IMR-90 (cell line): Measurements from ENCODE around the gene FMN1. TPM values are rescaled to one million over a fixed set of nuclear protein-coding genes. Genes with fewer than 3 reads are reported as not detected.

ENCODE experiments used
- ATAC-seq: fragments of 200-7000 bp; cut with Tn5 transposase; 2 replicates; pipeline ENCODE4 v1.9.1; 2020; ENCODE audit warnings: low read depth, mild to moderate bottlenecking, moderate library complexity
- BruUV-seq: library from RNA; stranded (reverse); fragments of 400-500 nt; replicated peaks from 2 replicates; lab custom pipeline; 2021; lab: Mats Ljungman, UMichigan
- CTCF ChIA-PET: fragments of 300-600 bp; formaldehyde crosslinking; extraction: SDS; loops from one replicate; lab custom pipeline; 2021; ENCODE audit warnings: antibody characterized with exemption; lab: Yijun Ruan, JAX
- POLR2A ChIA-PET: fragments of 300-600 bp; sonication (Branson Sonifier 250); formaldehyde crosslinking; loops from one replicate; lab custom pipeline; 2022; ENCODE audit warnings: antibody characterized with exemption; ENCODE audit not compliant: unreplicated experiment; lab: Charles Lee
- DNase-seq: peaks from one replicate; pipeline ENCODE4 v3.0.0; 2013
- H2AFZ ChIP-seq: replicated peaks from 2 replicates; pipeline ENCODE3; 2013; ENCODE audit warnings: low read length, mild to moderate bottlenecking; ENCODE audit not compliant: poor library complexity
- H2AK5ac ChIP-seq: 2 replicates; pipeline ENCODE4 v1.6.1; 2013; ENCODE audit warnings: low read depth, low read length, inconsistent platforms
- H2AK9ac ChIP-seq: replicated peaks from 2 replicates; pipeline ENCODE3; 2013; ENCODE audit warnings: mild to moderate bottlenecking, low read depth, low read length, moderate library complexity; ENCODE audit not compliant: poor library complexity
- H2BK120ac ChIP-seq: 2 replicates; pipeline ENCODE4 v1.6.1; 2013; ENCODE audit warnings: low read depth, low read length, inconsistent platforms
- H2BK15ac ChIP-seq: 3 replicates; pipeline ENCODE4 v1.6.1; 2013; ENCODE audit warnings: low read depth, low read length, inconsistent platforms
- H2BK20ac ChIP-seq: 2 replicates; pipeline ENCODE4 v1.6.1; 2013; ENCODE audit warnings: low read depth, mild to moderate bottlenecking, inconsistent platforms, low read length, moderate library complexity
- H2BK5ac ChIP-seq: 2 replicates; pipeline ENCODE4 v1.6.1; 2013; ENCODE audit warnings: mild to moderate bottlenecking, low read depth, low read length, inconsistent platforms; ENCODE audit not compliant: poor library complexity, severe bottlenecking
- H3K14ac ChIP-seq: replicated peaks from 2 replicates; pipeline ENCODE4 v1.6.1; 2013; ENCODE audit warnings: low read depth, low read length, inconsistent platforms
- H3K18ac ChIP-seq: 2 replicates; pipeline ENCODE4 v1.6.1; 2013; ENCODE audit warnings: low read depth, low read length, control low read depth
- H3K23ac ChIP-seq: 2 replicates; pipeline ENCODE4 v1.6.1; 2013; ENCODE audit warnings: low read depth, low read length, inconsistent platforms
- H3K27ac ChIP-seq: 2 replicates; pipeline ENCODE4 v1.5.1; 2013; ENCODE audit warnings: mild to moderate bottlenecking, control low read depth, low read length; ENCODE audit not compliant: insufficient read depth
- H3K27me3 ChIP-seq: 2 replicates; pipeline ENCODE4 v1.6.1; 2013; ENCODE audit warnings: low read length; ENCODE audit not compliant: control insufficient read depth, insufficient read depth
- H3K36me3 ChIP-seq: 2 replicates; pipeline ENCODE4 v1.6.1; 2013; ENCODE audit warnings: low read length, mixed read lengths; ENCODE audit not compliant: control insufficient read depth, insufficient read depth
- H3K4ac ChIP-seq: 2 replicates; pipeline ENCODE4 v1.6.1; 2013; ENCODE audit warnings: low read depth, low read length, inconsistent platforms
- H3K4me1 ChIP-seq: 2 replicates; pipeline ENCODE4 v1.6.1; 2013; ENCODE audit warnings: low read length, mixed read lengths; ENCODE audit not compliant: control insufficient read depth, insufficient read depth
- H3K4me2 ChIP-seq: 2 replicates; pipeline ENCODE4 v1.6.1; 2013; ENCODE audit warnings: low read depth, mild to moderate bottlenecking, control low read depth, low read length, moderate library complexity
- H3K4me3 ChIP-seq: 2 replicates; pipeline ENCODE4 v1.5.1; 2013; ENCODE audit warnings: low read depth, mild to moderate bottlenecking, control low read depth, low read length, moderate library complexity; ENCODE audit not compliant: insufficient read depth
- H3K56ac ChIP-seq: 2 replicates; pipeline ENCODE4 v1.6.1; 2013; ENCODE audit warnings: low read length, inconsistent platforms; ENCODE audit not compliant: insufficient read depth; ENCODE audit errors: extremely low read depth
- H3K79me1 ChIP-seq, 2 experiments: 2 replicates each; pipeline ENCODE4 v1.6.1; 2013; ENCODE audit warnings: low read length in 2 of 2, inconsistent platforms in 1 of 2, low read depth in 1 of 2
- H3K9ac ChIP-seq: 2 replicates; pipeline ENCODE4 v1.6.1; 2013; ENCODE audit warnings: low read depth, low read length, control low read depth
- H3K9me1 ChIP-seq: 2 replicates; pipeline ENCODE4 v1.6.1; 2013; ENCODE audit warnings: low read length, inconsistent platforms; ENCODE audit not compliant: insufficient read depth
- H3K9me3 ChIP-seq: 2 replicates; pipeline ENCODE4 v1.6.1; 2013; ENCODE audit warnings: low read length; ENCODE audit not compliant: control insufficient read depth, insufficient read depth
- H4K20me1 ChIP-seq: 2 replicates; pipeline ENCODE4 v1.6.1; 2013; ENCODE audit warnings: low read length, inconsistent platforms; ENCODE audit not compliant: insufficient read depth
- H4K5ac ChIP-seq: 2 replicates; pipeline ENCODE4 v1.6.1; 2013; ENCODE audit warnings: mild to moderate bottlenecking, low read depth, low read length, control low read depth
- H4K8ac ChIP-seq, 2 experiments: 2 replicates each; pipeline ENCODE4 v1.6.1; 2013; ENCODE audit warnings: low read depth in 2 of 2, low read length in 2 of 2, control low read depth in 1 of 2, inconsistent platforms in 1 of 2
- H4K91ac ChIP-seq: 2 replicates; pipeline ENCODE4 v1.6.1; 2013; ENCODE audit warnings: low read depth, low read length, inconsistent platforms; ENCODE audit not compliant: insufficient read depth
- BHLHE40 ChIP-seq: fragments of 150-350 bp; IDR thresholded peaks from 2 replicates; pipeline ENCODE4 v1.6.1; 2016; ENCODE audit warnings: mild to moderate bottlenecking, low read depth, low read length
- CHD1 ChIP-seq: IDR thresholded peaks from 2 replicates; pipeline ENCODE4 v1.6.1; 2012; ENCODE audit warnings: low read depth, low read length, improper control_type of control experiment
- ELK1 ChIP-seq: fragments of 150-350 bp; IDR thresholded peaks from 2 replicates; pipeline ENCODE4 v1.6.1; 2016; ENCODE audit warnings: low read depth, mild to moderate bottlenecking, low read length, moderate library complexity, borderline replicate concordance
- MAZ ChIP-seq: IDR thresholded peaks from 2 replicates; pipeline ENCODE4 v1.6.1; 2012; ENCODE audit warnings: low read depth, mild to moderate bottlenecking, low read length, improper control_type of control experiment, moderate library complexity, borderline replicate concordance
- MXI1 ChIP-seq: IDR thresholded peaks from 2 replicates; pipeline ENCODE4 v1.6.1; 2012; ENCODE audit warnings: low read depth, mild to moderate bottlenecking, low read length, moderate library complexity, borderline replicate concordance
- NFE2L2 ChIP-seq: fragments of 150-350 bp; IDR thresholded peaks from 2 replicates; pipeline ENCODE4 v1.6.1; 2016; ENCODE audit warnings: low read depth, mild to moderate bottlenecking, low read length
- POLR2A ChIP-seq: IDR thresholded peaks from 2 replicates; pipeline ENCODE4 v1.6.1; 2012; ENCODE audit warnings: mild to moderate bottlenecking, low read depth, low read length
- RCOR1 ChIP-seq: IDR thresholded peaks from 2 replicates; pipeline ENCODE4 v1.6.1; 2012; ENCODE audit warnings: mild to moderate bottlenecking, low read length, improper control_type of control experiment; ENCODE audit not compliant: insufficient replicate concordance
- RFX5 ChIP-seq: IDR thresholded peaks from 2 replicates; pipeline ENCODE4 v1.8.0; 2012; ENCODE audit warnings: low read depth, mild to moderate bottlenecking, low read length, moderate library complexity
- WGBS, 2 experiments: methylation state at CpG; one replicate each; pipeline versions ENCODE4 v1.1.5 to v1.1.7; 2013; ENCODE audit warnings: missing lambda C conversion rate in 2 of 2; ENCODE audit not compliant: insufficient read length in 1 of 2; ENCODE audit errors: extremely low coverage in 2 of 2; 5-methylcytosine and 5-hydroxymethylcytosine counted together
- dilution Hi-C: fragments of 300-500 bp; cut with HindIII; formaldehyde crosslinking; loops from one replicate; pipeline ENCODE4 v1.14.3; 2018; ENCODE audit warnings: low sequenced_read_pairs; ENCODE audit not compliant: unreplicated experiment
- in situ Hi-C: fragments of 300-500 bp; cut with MboI; formaldehyde crosslinking; loops from 3 replicates; pipeline ENCODE4 v1.14.3; 2019; ENCODE audit warnings: low sequenced_read_pairs, inconsistent platforms, mixed read lengths
- intact Hi-C: fragments of 100-400 bp; cut with micrococcal nuclease; formaldehyde crosslinking; loops from 2 replicates; pipeline ENCODE4 v1.10.0; 2022
- polyA plus RNA-seq, 3 experiments: library from polyadenylated mRNA; depleted of rRNA; stranded (reverse); fragments of >200 nt; gene quantifications; 2 replicates each; pipeline ENCODE4 v1.2.3, GENCODE V29; 2012; ENCODE audit warnings: low replicate concordance in 1 of 3
- total RNA-seq: library from RNA; depleted of rRNA; stranded (reverse); fragments of >200 nt; gene quantifications from 2 replicates; pipeline ENCODE4 v1.2.3, GENCODE V29; 2012

The FMN1 gene
- total and polyA plus RNA-seq, 2 of the 4 experiments (the other 2 are of a cell fraction), result 7.3 to 17.6 TPM

DNA sequence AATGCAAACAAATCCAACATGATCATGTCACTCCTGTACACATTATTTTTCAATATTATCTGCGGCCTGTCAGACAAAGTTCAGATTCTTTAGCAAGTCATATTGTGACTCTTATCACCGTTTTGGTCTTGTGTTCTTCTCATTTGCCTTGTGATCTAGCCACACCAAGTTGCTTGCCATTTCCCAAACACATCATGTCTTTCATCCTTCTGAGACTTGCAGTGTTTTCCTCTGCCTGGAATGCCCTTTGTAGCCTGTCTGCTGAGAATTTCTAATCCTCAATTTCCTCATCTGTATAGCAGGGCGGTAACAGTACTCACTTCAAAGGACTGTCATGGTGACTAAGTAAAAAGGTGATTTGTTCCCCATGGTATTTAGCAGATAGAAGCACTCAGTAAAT is 341.7 kb downstream of the FMN1 start:
- in situ Hi-C loops, result no loop called here
- dilution Hi-C loops, result no loop called here
- TF ChIP-seq MAZ (no peak), NFE2L2 (peak; percentile 65; the same call in 1 of the 2 replicates), POLR2A (no peak; the same call in 1 of the 2 replicates), CHD1 (no peak), RCOR1 (no peak), RFX5 (no peak), ELK1 (no peak), MXI1 (no peak), BHLHE40 (no peak)

More for the DNA sequence above, 341.7 kb downstream of the FMN1 start:
- Histone ChIP-seq H2AFZ (no peak overlapping the region), H3K18ac (peak overlapping the region; percentile 100), H3K23ac (peak overlapping the region; percentile 65), H2BK5ac (peak overlapping the region; percentile 100), H3K27ac (peak overlapping the region; percentile 68), H3K4me3 (no peak overlapping the region), H3K14ac (peak overlapping the region; percentile 87), H2BK15ac (peak overlapping the region; percentile 38; the same call in 2 of the 3 replicates), H3K56ac (peak overlapping the region; percentile 90), H3K4me1 (peaks cover 25% of the 10 kb centered on the region), H3K4me2 (no peak overlapping the region), H4K8ac (peak overlapping the region; percentile 80 to 94), H3K9me3 (no peaks in the 10 kb centered on the region), H3K36me3 (0 out of 2 replicates have a peak, but pooled peaks cover 3% of the 10 kb centered on the region), H3K4ac (peak overlapping the region; percentile 95), H2BK20ac (peak overlapping the region; percentile 95), H2AK5ac (peak overlapping the region; percentile 82), H3K9me1 (peaks cover 5% of the 10 kb centered on the region), H2AK9ac (no peak overlapping the region), H3K79me1 (peaks cover 11 to 42% of the 10 kb centered on the region in 2 experiments; a peak in 3 of 4 replicates), H4K20me1 (no peaks in the 10 kb centered on the region), H3K27me3 (no peaks in the 10 kb centered on the region), H4K5ac (peak overlapping the region; percentile 72), H2BK120ac (peak overlapping the region; percentile 100), H3K9ac (peak overlapping the region; percentile 48; the same call in 1 of the 2 replicates), H4K91ac (peak overlapping the region; percentile 99)
- no peak for DNase-seq
- ChIA-PET CTCF (no interaction called here), POLR2A (no interaction called here)
- ATAC-seq, result no peak
- WGBS, 2 experiments, result 70% methylated on average over 2 of the region's 3 CpGs; no CpG with 5 or more reads in 1 of the 2 experiments
- no TSS peak for BruUV-seq
- intact Hi-C loops, result no loop called here
